OCI-LY7 (cell line): ENCODE data around the gene NLRC4. TPM values are rescaled to one million over a fixed set of nuclear protein-coding genes. Genes with fewer than 3 reads are reported as not detected.
"Not testable (repeated sequence)": the region's sequence is repeated elsewhere in the genome, so short reads cannot be mapped to it uniquely, and the experiment has no call there.

Source experiments
- Bru-seq: library from RNA; stranded (reverse); fragments of 400-500 nt; gene quantifications from one replicate; lab custom pipeline; 2021; lab: Mats Ljungman, UMichigan
- BruChase-seq, 2 experiments: library from RNA; stranded (reverse); fragments of 400-500 nt; gene quantifications; one replicate each; lab custom pipeline; 2021; lab: Mats Ljungman, UMichigan
- BruUV-seq: library from RNA; stranded (reverse); fragments of 400-500 nt; replicated peaks from 2 replicates; lab custom pipeline; 2021; lab: Mats Ljungman, UMichigan
- CTCF ChIA-PET: fragments of 300-600 bp; sonication (Branson Sonifier 250); formaldehyde crosslinking; loops from one replicate; lab custom pipeline; 2022; ENCODE audit warnings: antibody characterized with exemption; ENCODE audit not compliant: unreplicated experiment; lab: Charles Lee
- POLR2A ChIA-PET: fragments of 300-600 bp; sonication (Branson Sonifier 250); formaldehyde crosslinking; loops from one replicate; lab custom pipeline; 2022; ENCODE audit warnings: antibody characterized with exemption; lab: Charles Lee
- DNase-seq: peaks from one replicate; pipeline ENCODE4 v3.0.0-alpha.2; 2015; ENCODE audit warnings: low spot score
- H2AFZ ChIP-seq: fragments of 200-600 bp; sonication (generic), shearing (Covaris generic); 2 replicates; pipeline ENCODE4 v1.6.1; 2014; ENCODE audit warnings: mild to moderate bottlenecking, antibody characterized with exemption, low read length, moderate library complexity
- H3K27ac ChIP-seq: fragments of 200-600 bp; sonication (generic); 2 replicates; pipeline ENCODE4 v1.5.1; 2014; ENCODE audit warnings: mixed run types, low read depth, mild to moderate bottlenecking, moderate library complexity, low read length, inconsistent platforms; ENCODE audit not compliant: poor library complexity, severe bottlenecking
- H3K36me3 ChIP-seq: fragments of 200-600 bp; sonication (generic); 2 replicates; pipeline ENCODE4 v1.6.1; 2014; ENCODE audit warnings: mild to moderate bottlenecking, antibody characterized with exemption, low read length, moderate library complexity, mixed read lengths; ENCODE audit not compliant: insufficient read depth
- H3K4me1 ChIP-seq: fragments of 200-600 bp; sonication (generic); 2 replicates; pipeline ENCODE4 v1.5.1; 2014; ENCODE audit warnings: mild to moderate bottlenecking, low read length; ENCODE audit not compliant: insufficient read depth, poor library complexity, severe bottlenecking
- H3K4me2 ChIP-seq: fragments of 200-600 bp; sonication (generic); 2 replicates; pipeline ENCODE4 v1.6.1; 2014; ENCODE audit warnings: mild to moderate bottlenecking, low read length
- H3K4me3 ChIP-seq: fragments of 200-600 bp; sonication (generic); 2 replicates; pipeline ENCODE4 v1.5.1; 2014; ENCODE audit warnings: mild to moderate bottlenecking, low read depth, low read length; ENCODE audit not compliant: poor library complexity, severe bottlenecking
- H3K79me2 ChIP-seq: fragments of 200-600 bp; sonication (generic); 2 replicates; pipeline ENCODE4 v1.6.1; 2016; ENCODE audit warnings: low read depth, mild to moderate bottlenecking, low read length, moderate library complexity, mixed read lengths; ENCODE audit not compliant: insufficient read depth
- H3K9me2 ChIP-seq: fragments of 200-600 bp; sonication (generic); 2 replicates; pipeline ENCODE4 v1.6.1; 2016; ENCODE audit warnings: mild to moderate bottlenecking, low read length, mixed read lengths; ENCODE audit not compliant: insufficient read depth
- H3K9me3 ChIP-seq: fragments of 200-600 bp; sonication (generic); 2 replicates; pipeline ENCODE4 v1.6.1; 2014; ENCODE audit warnings: mild to moderate bottlenecking, mixed run types, low read length, mixed read lengths
- H4K20me1 ChIP-seq: fragments of 200-600 bp; sonication (generic); 2 replicates; pipeline ENCODE4 v1.6.1; 2014; ENCODE audit warnings: mild to moderate bottlenecking, antibody characterized with exemption, low read length, moderate library complexity, mixed read lengths; ENCODE audit not compliant: insufficient read depth
- EZH2phosphoT487 ChIP-seq: fragments of 200-600 bp; sonication (generic); IDR thresholded peaks from 2 replicates; pipeline ENCODE4 v1.6.1; 2018; ENCODE audit warnings: low read depth, borderline replicate concordance, mild to moderate bottlenecking, mixed run types, antibody characterized with exemption, low read length, moderate library complexity, mixed read lengths
- intact Hi-C: fragments of 100-400 bp; cut with micrococcal nuclease; formaldehyde crosslinking; loops from one replicate; pipeline ENCODE4 v1.10.0; 2022; ENCODE audit not compliant: unreplicated experiment
- long read RNA-seq: library from polyadenylated mRNA; stranded (forward); transcript quantifications from one replicate; pipeline ENCODE4 v2.0.0, GENCODE V29; 2022
- total RNA-seq, 2 experiments: library from RNA; depleted of rRNA in 1 of 2; stranded (reverse); fragments of >200 nt in 1 of 2; shearing (Covaris generic) in 1 of 2; gene quantifications; 2 replicates each; pipeline ENCODE4 v1.2.3, GENCODE V29; 2014 to 2022
- TF ChIP-seq, protein P1 (sequence below): fragments of 200-600 bp; sonication (generic); conservative IDR thresholded peaks from 2 replicates; pipeline ENCODE4 v1.5.1; 2014; ENCODE audit warnings: mild to moderate bottlenecking, antibody characterized with exemption, low read length, moderate library complexity, mixed read lengths

The NLRC4 gene, protein sequence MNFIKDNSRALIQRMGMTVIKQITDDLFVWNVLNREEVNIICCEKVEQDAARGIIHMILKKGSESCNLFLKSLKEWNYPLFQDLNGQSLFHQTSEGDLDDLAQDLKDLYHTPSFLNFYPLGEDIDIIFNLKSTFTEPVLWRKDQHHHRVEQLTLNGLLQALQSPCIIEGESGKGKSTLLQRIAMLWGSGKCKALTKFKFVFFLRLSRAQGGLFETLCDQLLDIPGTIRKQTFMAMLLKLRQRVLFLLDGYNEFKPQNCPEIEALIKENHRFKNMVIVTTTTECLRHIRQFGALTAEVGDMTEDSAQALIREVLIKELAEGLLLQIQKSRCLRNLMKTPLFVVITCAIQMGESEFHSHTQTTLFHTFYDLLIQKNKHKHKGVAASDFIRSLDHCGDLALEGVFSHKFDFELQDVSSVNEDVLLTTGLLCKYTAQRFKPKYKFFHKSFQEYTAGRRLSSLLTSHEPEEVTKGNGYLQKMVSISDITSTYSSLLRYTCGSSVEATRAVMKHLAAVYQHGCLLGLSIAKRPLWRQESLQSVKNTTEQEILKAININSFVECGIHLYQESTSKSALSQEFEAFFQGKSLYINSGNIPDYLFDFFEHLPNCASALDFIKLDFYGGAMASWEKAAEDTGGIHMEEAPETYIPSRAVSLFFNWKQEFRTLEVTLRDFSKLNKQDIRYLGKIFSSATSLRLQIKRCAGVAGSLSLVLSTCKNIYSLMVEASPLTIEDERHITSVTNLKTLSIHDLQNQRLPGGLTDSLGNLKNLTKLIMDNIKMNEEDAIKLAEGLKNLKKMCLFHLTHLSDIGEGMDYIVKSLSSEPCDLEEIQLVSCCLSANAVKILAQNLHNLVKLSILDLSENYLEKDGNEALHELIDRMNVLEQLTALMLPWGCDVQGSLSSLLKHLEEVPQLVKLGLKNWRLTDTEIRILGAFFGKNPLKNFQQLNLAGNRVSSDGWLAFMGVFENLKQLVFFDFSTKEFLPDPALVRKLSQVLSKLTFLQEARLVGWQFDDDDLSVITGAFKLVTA
- not detected in 2 replicates for total RNA-seq (2014; rRNA removed; shearing (Covaris generic))
- not detected in 2 replicates for total RNA-seq (2022)
- percentile 8 among the genes with signal in this experiment for Bru-seq, nascent RNA
- BruChase-seq, experiment 1, labeled RNA remaining after a 6-hour chase = percentile 4 among the genes with signal in this experiment
- BruChase-seq, experiment 2, labeled RNA remaining after a 2-hour chase = percentile 6 among the genes with signal in this experiment
- long read RNA-seq = 0 reads

DNA sequence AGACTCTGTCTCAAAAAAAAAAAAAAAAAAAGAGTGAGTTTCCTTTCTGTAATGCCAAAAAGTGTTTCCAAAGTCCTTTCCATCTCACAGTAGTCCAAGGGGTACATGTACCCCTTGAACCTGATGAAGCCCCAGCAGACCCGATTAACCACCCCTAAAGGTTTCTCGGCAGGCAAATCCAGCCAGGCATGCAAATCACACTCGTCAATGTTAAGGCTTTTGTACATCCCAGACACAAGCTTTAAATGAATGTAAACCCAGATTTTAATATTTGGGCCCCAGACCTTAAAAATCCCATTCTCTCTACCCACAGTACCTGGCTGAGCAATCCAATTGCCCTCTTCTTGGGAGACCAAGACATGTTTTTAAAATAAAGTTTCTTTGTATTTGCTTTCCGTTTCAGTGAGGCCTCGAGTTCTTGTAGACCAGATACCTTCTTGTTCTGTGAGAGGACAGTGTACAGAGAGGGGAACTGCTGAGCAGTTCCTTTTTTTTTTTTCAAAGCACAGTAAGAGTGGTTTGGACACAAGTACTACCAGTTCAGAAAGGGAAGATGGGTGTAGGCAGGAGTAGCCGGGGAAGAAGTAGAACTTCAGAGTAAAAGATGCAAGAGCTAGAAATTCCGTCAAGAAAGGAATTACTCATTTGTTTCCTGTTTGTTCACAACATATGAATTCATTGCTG, at the start of gene NLRC4:
NLRC4 (minus strand) TSS at position 465 of the 684 bp plus-strand sequence. CDS start 8,111 bp downstream, outside the sequence.
- no peaks in the 10 kb centered on the region for H3K36me3 ChIP-seq
- intact Hi-C loops = no loop called here
- no peak within 1 kb of the TSS for H3K4me3 ChIP-seq
- no peaks in the 10 kb centered on the region for H3K9me2 ChIP-seq
- BruUV-seq = no TSS peak
- peak within 1 kb of the TSS; percentile 80 for H2AFZ ChIP-seq
- ChIA-PET CTCF (no interaction called here), POLR2A (interaction anchor here (0.5 to 0.7 kb wide), 6 partner anchors 30 to 663 kb away, joined by 3 to 5 read pairs (median 3); no protein-coding TSS in a partner anchor)
- TF ChIP-seq, protein P1, sequence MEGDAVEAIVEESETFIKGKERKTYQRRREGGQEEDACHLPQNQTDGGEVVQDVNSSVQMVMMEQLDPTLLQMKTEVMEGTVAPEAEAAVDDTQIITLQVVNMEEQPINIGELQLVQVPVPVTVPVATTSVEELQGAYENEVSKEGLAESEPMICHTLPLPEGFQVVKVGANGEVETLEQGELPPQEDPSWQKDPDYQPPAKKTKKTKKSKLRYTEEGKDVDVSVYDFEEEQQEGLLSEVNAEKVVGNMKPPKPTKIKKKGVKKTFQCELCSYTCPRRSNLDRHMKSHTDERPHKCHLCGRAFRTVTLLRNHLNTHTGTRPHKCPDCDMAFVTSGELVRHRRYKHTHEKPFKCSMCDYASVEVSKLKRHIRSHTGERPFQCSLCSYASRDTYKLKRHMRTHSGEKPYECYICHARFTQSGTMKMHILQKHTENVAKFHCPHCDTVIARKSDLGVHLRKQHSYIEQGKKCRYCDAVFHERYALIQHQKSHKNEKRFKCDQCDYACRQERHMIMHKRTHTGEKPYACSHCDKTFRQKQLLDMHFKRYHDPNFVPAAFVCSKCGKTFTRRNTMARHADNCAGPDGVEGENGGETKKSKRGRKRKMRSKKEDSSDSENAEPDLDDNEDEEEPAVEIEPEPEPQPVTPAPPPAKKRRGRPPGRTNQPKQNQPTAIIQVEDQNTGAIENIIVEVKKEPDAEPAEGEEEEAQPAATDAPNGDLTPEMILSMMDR = no peak
- no peak for TF ChIP-seq EZH2phosphoT487
- peaks cover 4% of the 10 kb centered on the region for H3K4me1 ChIP-seq
- H3K9me3 ChIP-seq = no peaks in the 10 kb centered on the region
- no peak within 1 kb of the TSS for H3K27ac ChIP-seq
- DNase-seq = peak; percentile 50
- H3K4me2 ChIP-seq = peak within 1 kb of the TSS; percentile 63
- H3K79me2 ChIP-seq = no peaks in the 10 kb centered on the region
- H4K20me1 ChIP-seq = no peaks in the 10 kb centered on the region

DNA sequence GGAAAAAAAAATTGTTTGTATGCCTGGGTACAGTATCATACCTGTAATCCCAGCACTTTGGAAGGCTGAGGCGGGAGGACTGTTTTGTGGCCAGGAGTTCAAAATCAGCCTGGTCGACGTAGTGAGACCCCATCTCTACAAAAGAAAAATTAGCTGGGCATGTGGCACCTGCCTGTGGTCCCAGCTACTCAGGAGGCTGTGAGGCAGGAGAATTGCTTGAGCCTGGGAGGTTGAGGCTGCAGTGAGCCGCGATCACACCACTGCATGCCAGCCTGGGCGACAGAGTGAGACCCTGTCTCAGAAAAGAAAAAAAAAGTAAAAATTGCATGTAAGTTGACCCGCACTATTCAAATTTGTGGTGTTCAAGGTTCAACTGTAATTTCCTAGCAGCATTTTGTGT, 45.9 kb upstream of the NLRC4 start:
- no peak overlapping the region for H3K4me3 ChIP-seq
- H3K9me2 ChIP-seq = no peaks in the 10 kb centered on the region
- no peak for DNase-seq
- H3K36me3 ChIP-seq = peaks cover 9% of the 10 kb centered on the region; the same call in 1 of the 2 replicates
- BruUV-seq = no TSS peak
- H2AFZ ChIP-seq = no peak overlapping the region
- CTCF ChIA-PET = no interaction called here
- POLR2A ChIA-PET = no interaction called here
- no peaks in the 10 kb centered on the region for H4K20me1 ChIP-seq
- TF ChIP-seq EZH2phosphoT487 = no peak
- TF ChIP-seq, protein P1 = no peak
- no peaks in the 10 kb centered on the region for H3K9me3 ChIP-seq
- no peaks in the 10 kb centered on the region for H3K79me2 ChIP-seq
- H3K4me2 ChIP-seq = no peak overlapping the region
- no peaks in the 10 kb centered on the region for H3K4me1 ChIP-seq
- intact Hi-C loops = no loop called here
- H3K27ac ChIP-seq = no peak overlapping the region

DNA sequence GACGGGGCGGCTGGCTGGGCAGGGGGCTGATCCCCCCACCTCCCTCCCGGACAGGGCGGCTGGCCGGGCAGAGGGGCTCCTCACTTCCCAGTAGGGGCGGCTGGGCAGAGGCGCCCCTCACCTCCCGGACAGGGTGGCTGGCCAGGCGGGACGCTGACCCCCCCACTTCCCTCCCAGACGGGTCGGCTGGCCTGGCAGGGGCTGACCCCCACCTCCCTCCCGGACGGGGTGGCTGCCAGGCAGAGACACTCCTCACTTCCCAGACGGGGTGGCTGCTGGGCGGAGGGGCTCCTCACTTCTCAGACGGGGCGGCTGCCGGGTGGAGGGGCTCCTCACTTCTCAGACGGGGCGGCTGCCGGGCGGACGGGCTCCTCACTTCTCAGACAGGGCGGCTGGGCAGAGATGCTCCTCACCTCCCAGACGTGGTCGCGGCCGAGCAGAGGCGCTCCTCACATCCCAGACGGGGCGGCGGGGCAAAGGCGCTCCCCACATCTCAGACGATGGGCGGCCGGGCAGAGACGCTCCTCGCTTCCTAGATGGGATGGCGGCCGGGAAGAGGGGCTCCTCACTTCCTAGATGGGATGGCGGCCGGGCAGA, 29.4 kb upstream of the NLRC4 start:
- peaks cover 30% of the 10 kb centered on the region for H3K36me3 ChIP-seq
- H3K27ac ChIP-seq, POLR2A ChIA-PET, CTCF ChIA-PET, H2AFZ ChIP-seq, DNase-seq, BruUV-seq, H4K20me1 ChIP-seq, H3K4me3 ChIP-seq, H3K9me2 ChIP-seq, H3K79me2 ChIP-seq, H3K9me3 ChIP-seq, H3K4me2 ChIP-seq, intact Hi-C loops, H3K4me1 ChIP-seq: not testable (repeated sequence)

DNA sequence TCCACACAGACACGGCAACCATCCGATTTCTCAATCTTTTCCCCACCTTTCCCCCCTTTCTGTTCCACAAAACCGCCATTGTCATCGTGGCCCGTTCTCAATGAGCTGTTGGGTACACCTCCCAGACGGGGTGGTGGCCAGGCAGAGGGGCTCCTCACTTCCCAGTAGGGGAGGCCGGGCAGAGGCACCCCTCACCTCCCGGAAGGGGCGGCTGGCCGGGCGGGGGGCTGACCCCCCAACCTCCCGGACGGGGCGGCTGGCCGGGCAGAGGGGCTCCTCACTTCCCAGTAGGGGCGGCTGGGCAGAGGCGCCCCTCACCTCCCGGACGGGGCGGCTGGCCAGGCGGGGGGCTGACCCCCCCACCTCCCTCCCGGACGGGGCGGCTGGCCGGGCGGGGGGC, 28.8 kb upstream of the NLRC4 start:
- H3K4me1 ChIP-seq, H2AFZ ChIP-seq, H3K9me3 ChIP-seq, H3K9me2 ChIP-seq, intact Hi-C loops, H4K20me1 ChIP-seq, H3K4me2 ChIP-seq, DNase-seq, H3K79me2 ChIP-seq, CTCF ChIA-PET, H3K27ac ChIP-seq, POLR2A ChIA-PET, BruUV-seq, H3K4me3 ChIP-seq: not testable (repeated sequence)
- peaks cover 29% of the 10 kb centered on the region for H3K36me3 ChIP-seq
